ENCODE results near the gene CHAC2.
"Not testable (repeated sequence)": the region's sequence is repeated elsewhere in the genome, so short reads cannot be mapped to it uniquely, and the experiment has no call there.

CHAC2 gene

GRCh38 chr2:53767405-53768241 is at the start of gene CHAC2:
Gene CHAC2 (plus strand): TSS chr2:53767804. CDS start chr2:53767887, 83 bp downstream.
- in situ Hi-C loops (cut with MboI; ENCODE audit: low sequenced_read_pairs), result no loop called here

- in situ Hi-C loops (cut with MboI; ENCODE audit: low sequenced_read_pairs), result not testable (repeated sequence)
Observed at GRCh38 chr2:53720944-53721343, 46.7 kb upstream of the CHAC2 start.

GRCh38 chr2:53724536-53724935 is 43.1 kb upstream of the CHAC2 start:
- in situ Hi-C loops (cut with MboI; ENCODE audit: low sequenced_read_pairs), result no loop called here

- in situ Hi-C loops (cut with MboI; ENCODE audit: low sequenced_read_pairs), result no loop called here
Observed at GRCh38 chr2:53725662-53726061, 41.9 kb upstream of the CHAC2 start.

GRCh38 chr2:53727921-53728320 is 39.7 kb upstream of the CHAC2 start:
- in situ Hi-C loops (cut with MboI; ENCODE audit: low sequenced_read_pairs), result no loop called here

- in situ Hi-C loops (cut with MboI; ENCODE audit: low sequenced_read_pairs), result no loop called here
Observed at GRCh38 chr2:53729143-53729762, 38.4 kb upstream of the CHAC2 start.

- in situ Hi-C loops (cut with MboI; ENCODE audit: low sequenced_read_pairs), result no loop called here
Observed at GRCh38 chr2:53737091-53737490, 30.5 kb upstream of the CHAC2 start.

GRCh38 chr2:53739032-53739431 is 28.6 kb upstream of the CHAC2 start:
- in situ Hi-C loops (cut with MboI; ENCODE audit: low sequenced_read_pairs), result no loop called here

- in situ Hi-C loops (cut with MboI; ENCODE audit: low sequenced_read_pairs), result no loop called here
Observed at GRCh38 chr2:53740170-53740569, 27.4 kb upstream of the CHAC2 start.

GRCh38 chr2:53744395-53745065 is 23.1 kb upstream of the CHAC2 start:
- in situ Hi-C loops (cut with MboI; ENCODE audit: low sequenced_read_pairs), result no loop called here

- in situ Hi-C loops (cut with MboI; ENCODE audit: low sequenced_read_pairs), result no loop called here
Observed at GRCh38 chr2:53750041-53750768, 17.4 kb upstream of the CHAC2 start.

GRCh38 chr2:53751728-53752127 is 15.9 kb upstream of the CHAC2 start:
- in situ Hi-C loops (cut with MboI; ENCODE audit: low sequenced_read_pairs), result no loop called here

GRCh38 chr2:53752385-53752784 is 15.2 kb upstream of the CHAC2 start:
- in situ Hi-C loops (cut with MboI; ENCODE audit: low sequenced_read_pairs), result no loop called here

- in situ Hi-C loops (cut with MboI; ENCODE audit: low sequenced_read_pairs), result no loop called here
Observed at GRCh38 chr2:53753041-53753440, 14.6 kb upstream of the CHAC2 start.

GRCh38 chr2:53755121-53755520 is 12.5 kb upstream of the CHAC2 start:
- in situ Hi-C loops (cut with MboI; ENCODE audit: low sequenced_read_pairs), result no loop called here

- in situ Hi-C loops (cut with MboI; ENCODE audit: low sequenced_read_pairs), result no loop called here
Observed at GRCh38 chr2:53756644-53757043, 11.0 kb upstream of the CHAC2 start.

GRCh38 chr2:53757206-53757605 is 10.4 kb upstream of the CHAC2 start:
- in situ Hi-C loops (cut with MboI; ENCODE audit: low sequenced_read_pairs), result not testable (repeated sequence)

- in situ Hi-C loops (cut with MboI; ENCODE audit: low sequenced_read_pairs), result no loop called here
Observed at GRCh38 chr2:53765767-53766166, 1.8 kb upstream of the CHAC2 start.

GRCh38 chr2:53768242-53768542 is 588 bp downstream of the CHAC2 start:
- in situ Hi-C loops (cut with MboI; ENCODE audit: low sequenced_read_pairs), result no loop called here

- in situ Hi-C loops (cut with MboI; ENCODE audit: low sequenced_read_pairs), result no loop called here
Observed at GRCh38 chr2:53769318-53769945, 1.8 kb downstream of the CHAC2 start.

GRCh38 chr2:53770264-53770663 is 2.7 kb downstream of the CHAC2 start:
- in situ Hi-C loops (cut with MboI; ENCODE audit: low sequenced_read_pairs), result no loop called here

Data from HL-60/S4 treated with retinoic acid at 250 ng/mL for 4 days and 3 days (cell line).